HCT116 (cell line): Measurements from ENCODE around the gene C17orf67.

Experiments used
- EZH2 ChIP-seq: fragments of 200-600 bp; sonication (generic); IDR thresholded peaks from 2 replicates; pipeline ENCODE4 v1.6.1; 2017; ENCODE audit warnings: antibody characterized with exemption, mixed run types
- EZH2phosphoT487 ChIP-seq: fragments of 200-600 bp; IDR thresholded peaks from 2 replicates; pipeline ENCODE4 v1.6.1; 2018; ENCODE audit warnings: antibody characterized with exemption, borderline replicate concordance

DNA sequence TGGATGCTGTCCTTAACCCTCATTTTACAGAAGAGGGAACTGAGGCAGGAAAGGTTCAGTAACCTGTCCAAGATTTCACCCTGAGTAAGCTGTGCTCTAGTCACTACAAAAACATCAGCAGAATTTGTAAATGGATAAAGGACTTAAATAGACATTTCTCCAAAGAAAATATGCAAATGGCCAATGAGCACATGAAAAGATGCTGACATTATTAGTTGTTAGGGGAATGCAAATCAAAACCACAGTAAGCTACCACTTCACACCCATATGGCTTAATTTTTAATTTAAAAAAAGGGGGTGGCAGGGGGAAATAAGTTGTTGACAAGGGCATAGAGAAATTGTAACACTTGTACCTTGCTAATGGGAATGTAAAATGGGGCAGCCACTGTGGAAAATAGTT lies 51.4 kb downstream of the C17orf67 start:
- TF ChIP-seq EZH2phosphoT487: no peak
- no peak for TF ChIP-seq EZH2
